Pancreas (tissue), 10 donors: Measurements from ENCODE around the gene DPF3. TPM values are rescaled to one million over a fixed set of nuclear protein-coding genes. Genes with fewer than 3 reads are reported as not detected.

ENCODE experiments used
- ATAC-seq, 4 donors: fragments of 200-7000 bp; cut with Tn5 transposase; one replicate each; pipeline versions ENCODE4 v1.8.0 to v1.9.1; 2020; ENCODE audit warnings: mild to moderate bottlenecking in 4 of 4, moderate library complexity in 4 of 4
- DNase-seq, 6 donors: peaks; one replicate each; pipeline ENCODE4 v3.0.0-alpha.2; 2020
- FAIRE-seq: peaks from 2 replicates; lab custom pipeline; 2012; peaks lifted over from hg19 to GRCh38; lab: Jason Lieb, UNC
- H3K27ac ChIP-seq, 4 donors: fragments of 200-600 bp; sonication (generic); 1 replicate in 3 of 4; 2 replicates in 1 of 4; pipeline versions ENCODE4 v1.5.0 to v1.8.0; 2020
- H3K27me3 ChIP-seq, 4 donors: fragments of 200-600 bp; one replicate each; pipeline ENCODE4 v1.8.0; 2021
- H3K36me3 ChIP-seq, 3 donors: fragments of 200-600 bp; sonication (generic) in 1 of 3; one replicate each; pipeline versions ENCODE4 v1.5.0 to v1.8.0; 2020 to 2021
- H3K4me1 ChIP-seq, 3 donors: fragments of 200-600 bp; one replicate each; pipeline ENCODE4 v1.8.0; 2021
- H3K4me3 ChIP-seq, 4 donors: fragments of 200-600 bp; sonication (generic) in 2 of 4; one replicate each; pipeline versions ENCODE4 v1.5.0 to v1.8.0; 2020 to 2021
- H3K9me3 ChIP-seq, 4 donors: fragments of 200-600 bp; one replicate each; pipeline ENCODE4 v1.8.0; 2021
- WGBS, 2 donors: extraction: QIAGEN DNeasy Blood & Tissue Kit; methylation state at CpG; one replicate each; pipeline ENCODE4 v1.1.7; 2013; 5-methylcytosine and 5-hydroxymethylcytosine counted together
- intact Hi-C, 3 donors: fragments of 100-400 bp; cut with DNase I; formaldehyde crosslinking; loops; one replicate each; pipeline versions ENCODE4 v1.11.1 to v1.14.2; 2022
- polyA plus RNA-seq, 2 donors: library from polyadenylated mRNA; stranded (reverse); fragments of 200-250 nt; gene quantifications; one replicate each; pipeline ENCODE4 v1.2.3, GENCODE V29; 2013
- total RNA-seq, 6 donors: library from RNA; stranded (reverse); fragmentation: NEBNext Ultra II Directional in 4 of 6; extraction: Animal tissue kit (Norgen Biotek cat#: 25700) in 4 of 6; gene quantifications; one replicate each; pipeline versions ENCODE4 v1.2.1 to v1.2.4, GENCODE V29; 2021 to 2023
- TF ChIP-seq, protein P1 (sequence below), 4 donors: fragments of 200-600 bp; sonication (generic) in 3 of 4; IDR thresholded peaks; one replicate each; pipeline versions ENCODE4 v1.5.0 to v1.8.0; 2021; ENCODE audit warnings: antibody characterized with exemption in 4 of 4
- donor health status: healthy with polysubstance abuse.
- donor health status: DM: no; HTN: no; CAD: no; lungs with moderate emphysema.
- donor health status: DM: no; HTN: no; CAD: no.
- donor health status: control.
- donor health status: control.
- donor health status: Bipolar disorder and iron deficiency.
- donor health status: DM: yes; HTN: yes; CAD: no.
- donor health status: DM: no; HTN: no; CAD: no.
- donor health status: DM: no; HTN: no; CAD: no.
- donor health status: DM: yes; HTN: yes; CAD: no.

DPF3 gene
- total and polyA plus RNA-seq, 8 donors, result 0.14 to 1.3 (median 0.86) TPM

DNA sequence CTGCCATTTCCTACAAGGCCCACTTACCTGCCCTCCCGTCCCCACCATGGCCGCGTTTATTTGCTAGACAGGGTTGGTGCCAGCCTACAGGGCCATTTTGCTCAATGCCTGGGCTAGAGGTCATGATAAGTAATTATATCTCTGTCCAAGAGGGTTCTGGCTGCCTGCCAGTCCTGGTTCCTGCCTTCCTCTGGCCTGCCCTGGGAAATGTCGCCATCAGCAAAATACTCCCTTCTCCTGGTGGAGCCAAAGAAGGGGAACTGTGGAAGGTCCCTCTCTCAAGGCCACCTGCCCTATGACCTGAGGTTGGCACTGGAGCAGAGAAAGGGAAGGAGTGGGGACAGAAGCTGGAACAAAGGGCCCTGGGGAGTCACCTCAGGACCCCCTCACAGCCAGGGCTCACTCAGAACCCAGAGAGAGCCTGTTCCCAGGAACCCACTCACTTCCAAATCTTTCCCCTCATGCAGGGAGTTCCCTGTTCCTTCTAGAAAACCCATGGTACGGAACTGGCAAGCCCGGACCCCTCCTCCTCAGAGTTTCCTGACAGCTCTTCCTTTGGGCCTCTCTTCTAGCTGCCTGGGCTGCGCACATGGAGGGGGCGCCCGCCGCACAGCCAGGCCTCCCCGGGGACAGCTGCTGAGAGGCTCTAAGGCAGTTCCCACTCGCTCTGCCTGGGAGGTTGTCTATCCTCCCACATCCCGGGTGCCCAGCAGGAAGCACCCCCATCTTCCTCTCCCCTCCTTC, 280.5 kb downstream of the DPF3 start:
- ATAC-seq (peak in 3 of 4 donors; percentile 65 to 76 (median 72)), FAIRE-seq (no peak), DNase-seq (peak; percentile 48 to 86 (median 62))
- Histone ChIP-seq H3K27ac (no peak overlapping the region), H3K4me3 (no peak overlapping the region), H3K27me3 (no peaks in the 10 kb centered on the region), H3K4me1 (peaks cover 0 to 3% (median 0%) of the 10 kb centered on the region in 3 donors), H3K36me3 (no peaks in the 10 kb centered on the region), H3K9me3 (no peaks in the 10 kb centered on the region)
- TF ChIP-seq, protein P1, sequence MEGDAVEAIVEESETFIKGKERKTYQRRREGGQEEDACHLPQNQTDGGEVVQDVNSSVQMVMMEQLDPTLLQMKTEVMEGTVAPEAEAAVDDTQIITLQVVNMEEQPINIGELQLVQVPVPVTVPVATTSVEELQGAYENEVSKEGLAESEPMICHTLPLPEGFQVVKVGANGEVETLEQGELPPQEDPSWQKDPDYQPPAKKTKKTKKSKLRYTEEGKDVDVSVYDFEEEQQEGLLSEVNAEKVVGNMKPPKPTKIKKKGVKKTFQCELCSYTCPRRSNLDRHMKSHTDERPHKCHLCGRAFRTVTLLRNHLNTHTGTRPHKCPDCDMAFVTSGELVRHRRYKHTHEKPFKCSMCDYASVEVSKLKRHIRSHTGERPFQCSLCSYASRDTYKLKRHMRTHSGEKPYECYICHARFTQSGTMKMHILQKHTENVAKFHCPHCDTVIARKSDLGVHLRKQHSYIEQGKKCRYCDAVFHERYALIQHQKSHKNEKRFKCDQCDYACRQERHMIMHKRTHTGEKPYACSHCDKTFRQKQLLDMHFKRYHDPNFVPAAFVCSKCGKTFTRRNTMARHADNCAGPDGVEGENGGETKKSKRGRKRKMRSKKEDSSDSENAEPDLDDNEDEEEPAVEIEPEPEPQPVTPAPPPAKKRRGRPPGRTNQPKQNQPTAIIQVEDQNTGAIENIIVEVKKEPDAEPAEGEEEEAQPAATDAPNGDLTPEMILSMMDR (IDR thresholded peaks at IDR 0.05), result no peak
- intact Hi-C loops, result no loop called here
- WGBS, 2 donors, result 63 to 67% methylated on average over 13 of the region's 13 CpGs

DNA sequence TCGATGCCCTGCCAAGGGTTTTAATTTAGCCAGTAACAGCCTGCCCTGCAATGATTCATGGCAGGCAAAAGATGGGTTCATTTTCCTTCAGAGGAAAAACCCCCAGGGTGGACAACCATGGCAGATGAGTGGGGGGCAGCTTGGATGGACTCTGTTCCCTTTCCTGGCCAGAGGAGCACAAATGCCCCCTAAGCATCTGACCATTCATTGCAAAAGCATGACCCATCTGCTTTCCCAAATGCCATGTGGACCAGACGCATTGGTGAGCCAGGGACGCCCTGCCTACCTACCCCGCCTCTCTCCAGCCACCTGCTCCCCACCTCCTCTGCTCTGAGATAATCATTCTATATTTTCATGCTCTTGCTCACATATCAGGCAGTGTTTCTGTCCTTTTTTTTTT, 281.9 kb downstream of the DPF3 start:
- FAIRE-seq, result no peak
- Histone ChIP-seq H3K36me3 (no peaks in the 10 kb centered on the region), H3K27me3 (no peaks in the 10 kb centered on the region), H3K4me1 (peaks cover 0 to 3% (median 0%) of the 10 kb centered on the region in 3 donors), H3K27ac (no peak overlapping the region), H3K4me3 (no peak overlapping the region), H3K9me3 (no peaks in the 10 kb centered on the region)
- 94 to 96% methylated on average over 4 of the region's 4 CpGs for WGBS, 2 donors
- no peak for DNase-seq
- intact Hi-C loops, result no loop called here
- ATAC-seq, result no peak
- TF ChIP-seq, protein P1 (IDR thresholded peaks at IDR 0.05), result no peak

DNA sequence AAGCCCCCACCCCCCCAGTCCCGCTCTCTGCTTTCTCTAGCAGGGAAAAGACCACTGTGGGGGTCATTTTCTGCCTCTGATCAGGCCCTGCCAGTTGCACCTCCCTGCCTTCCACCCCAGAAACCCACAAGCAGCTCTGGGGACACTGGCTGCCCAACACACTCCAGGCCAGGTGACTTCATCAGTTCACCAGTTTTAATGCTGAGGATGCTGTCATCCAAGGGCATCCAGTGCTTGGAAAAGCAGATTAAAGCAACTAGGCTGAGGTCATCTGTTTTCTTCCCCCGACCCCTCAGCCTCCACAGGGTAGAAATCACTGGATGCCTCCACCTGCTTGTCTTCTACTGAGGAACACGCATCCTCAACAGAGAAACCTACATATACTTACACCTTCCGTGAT, 282.4 kb downstream of the DPF3 start:
- intact Hi-C loops, result no loop called here
- no peak for ATAC-seq
- Histone ChIP-seq H3K27ac (no peak overlapping the region), H3K4me3 (no peak overlapping the region), H3K36me3 (no peaks in the 10 kb centered on the region), H3K27me3 (no peaks in the 10 kb centered on the region), H3K9me3 (no peaks in the 10 kb centered on the region), H3K4me1 (peaks cover 0 to 3% (median 0%) of the 10 kb centered on the region in 3 donors)
- 91 to 95% methylated on average over 4 of the region's 4 CpGs for WGBS, 2 donors
- TF ChIP-seq, protein P1 (IDR thresholded peaks at IDR 0.05), result no peak
- no peak for FAIRE-seq
- DNase-seq, result no peak

DNA sequence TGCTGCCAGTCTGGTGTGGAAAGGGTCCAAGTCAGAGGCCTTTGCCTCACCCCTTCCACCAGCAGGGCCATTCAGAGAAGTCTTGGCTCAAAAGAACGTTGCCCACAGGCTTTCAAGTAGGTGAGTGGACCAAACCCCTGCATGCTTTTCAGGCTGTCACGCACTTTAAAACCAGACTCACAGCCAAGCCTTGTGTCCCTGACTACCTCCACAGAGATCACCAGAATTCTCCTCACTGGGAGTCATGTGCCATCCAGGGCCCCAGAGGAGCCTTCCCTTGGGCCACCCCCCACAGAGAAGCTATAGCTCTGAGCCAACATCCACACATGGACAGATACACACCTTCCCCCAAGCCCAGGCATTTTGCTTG, 283.1 kb downstream of the DPF3 start:
- Histone ChIP-seq H3K4me1 (peaks cover 0 to 3% (median 0%) of the 10 kb centered on the region in 3 donors), H3K9me3 (no peaks in the 10 kb centered on the region), H3K36me3 (no peaks in the 10 kb centered on the region), H3K4me3 (no peak overlapping the region), H3K27me3 (no peaks in the 10 kb centered on the region), H3K27ac (no peak overlapping the region)
- 79 to 83% methylated on average over 2 of the region's 2 CpGs for WGBS, 2 donors
- ATAC-seq (no peak), DNase-seq (no peak), FAIRE-seq (no peak)
- intact Hi-C loops, result no loop called here
- TF ChIP-seq, protein P1 (IDR thresholded peaks at IDR 0.05), result no peak
